MM.1S (cell line): ENCODE results near the gene ARHGEF7.

Source experiments
- DNase-seq: peaks from one replicate; pipeline ENCODE4 v3.0.0-alpha.2; 2015
- H2AFZ ChIP-seq: fragments of 300-600 bp; sonication (generic); 2 replicates; pipeline ENCODE4 v1.6.0; 2016; ENCODE audit warnings: antibody characterized with exemption, low read length
- H3F3A ChIP-seq: fragments of 300-600 bp; sonication (generic); 2 replicates; pipeline ENCODE4 v1.6.1; 2016; ENCODE audit warnings: mild to moderate bottlenecking, antibody characterized with exemption, low read length, moderate library complexity, mixed read lengths; ENCODE audit not compliant: insufficient read depth
- H3K27ac ChIP-seq: fragments of 300-600 bp; sonication (generic); 2 replicates; pipeline ENCODE4 v1.5.1; 2016; ENCODE audit warnings: mild to moderate bottlenecking, low read length
- H3K27me3 ChIP-seq: fragments of 300-600 bp; sonication (generic); replicated peaks from 2 replicates; pipeline ENCODE4 v1.6.0; 2016; ENCODE audit warnings: low read length; ENCODE audit not compliant: insufficient read depth
- H3K36me3 ChIP-seq: fragments of 300-600 bp; sonication (generic); replicated peaks from 2 replicates; pipeline ENCODE4 v1.6.1; 2016; ENCODE audit warnings: mild to moderate bottlenecking, low read length, mixed read lengths; ENCODE audit not compliant: insufficient read depth
- H3K4me1 ChIP-seq: fragments of 300-600 bp; sonication (generic); 2 replicates; pipeline ENCODE4 v1.6.1; 2016; ENCODE audit warnings: low read length, mixed read lengths
- H3K4me2 ChIP-seq: fragments of 300-600 bp; sonication (generic); 2 replicates; pipeline ENCODE4 v1.6.0; 2016; ENCODE audit warnings: low read depth, low read length
- H3K4me3 ChIP-seq: fragments of 300-600 bp; sonication (generic); 2 replicates; pipeline ENCODE4 v1.5.1; 2016; ENCODE audit warnings: low read length, mixed read lengths
- H3K79me2 ChIP-seq: fragments of 300-600 bp; sonication (generic); 2 replicates; pipeline ENCODE4 v1.6.1; 2016; ENCODE audit warnings: mixed run types, low read length, mixed read lengths
- H3K9ac ChIP-seq: fragments of 300-600 bp; sonication (generic); 2 replicates; pipeline ENCODE4 v1.6.1; 2016; ENCODE audit warnings: low read length, mixed read lengths
- H3K9me2 ChIP-seq: fragments of 300-600 bp; sonication (generic); replicated peaks from 2 replicates; pipeline ENCODE4 v1.6.1; 2016; ENCODE audit warnings: mild to moderate bottlenecking, low read length, mixed read lengths; ENCODE audit not compliant: insufficient read depth
- H3K9me3 ChIP-seq: fragments of 300-600 bp; sonication (generic); replicated peaks from 2 replicates; pipeline ENCODE4 v1.6.1; 2016; ENCODE audit warnings: mild to moderate bottlenecking, low read length, mixed read lengths; ENCODE audit not compliant: insufficient read depth
- H4K20me1 ChIP-seq: fragments of 300-600 bp; sonication (generic); 2 replicates; pipeline ENCODE4 v1.6.1; 2016; ENCODE audit warnings: mild to moderate bottlenecking, low read length, moderate library complexity, mixed read lengths; ENCODE audit not compliant: insufficient read depth
- CTCF ChIP-seq: fragments of 300-600 bp; sonication (generic); IDR thresholded peaks from 2 replicates; pipeline ENCODE4 v1.5.1; 2016; ENCODE audit warnings: antibody characterized with exemption, low read length, mixed read lengths
- EZH2 ChIP-seq: fragments of 300-600 bp; sonication (generic); optimal IDR thresholded peaks from 2 replicates; pipeline ENCODE3; 2017; ENCODE audit warnings: low read depth, mild to moderate bottlenecking, antibody characterized with exemption, low read length, mixed read lengths
- EZH2phosphoT487 ChIP-seq: fragments of 300-600 bp; sonication (generic); IDR thresholded peaks from 2 replicates; pipeline ENCODE4 v1.6.1; 2018; ENCODE audit warnings: antibody characterized with exemption, low read length

The ARHGEF7 gene

GRCh38 chr13:111314852-111315251 is 199.7 kb downstream of the ARHGEF7 start:
- Histone ChIP-seq H3K4me3 (no peak overlapping the region), H3K9me3 (no peaks in the 10 kb centered on the region), H2AFZ (no peak overlapping the region), H3K9ac (no peak overlapping the region), H3F3A (no peaks in the 10 kb centered on the region), H3K79me2 (no peaks in the 10 kb centered on the region), H3K9me2 (no peaks in the 10 kb centered on the region), H3K27me3 (no peaks in the 10 kb centered on the region), H3K4me1 (no peaks in the 10 kb centered on the region), H3K36me3 (no peaks in the 10 kb centered on the region), H3K27ac (no peak overlapping the region), H3K4me2 (no peak overlapping the region), H4K20me1 (no peaks in the 10 kb centered on the region)
- no peak for DNase-seq
- no peak for TF ChIP-seq EZH2phosphoT487

DNA sequence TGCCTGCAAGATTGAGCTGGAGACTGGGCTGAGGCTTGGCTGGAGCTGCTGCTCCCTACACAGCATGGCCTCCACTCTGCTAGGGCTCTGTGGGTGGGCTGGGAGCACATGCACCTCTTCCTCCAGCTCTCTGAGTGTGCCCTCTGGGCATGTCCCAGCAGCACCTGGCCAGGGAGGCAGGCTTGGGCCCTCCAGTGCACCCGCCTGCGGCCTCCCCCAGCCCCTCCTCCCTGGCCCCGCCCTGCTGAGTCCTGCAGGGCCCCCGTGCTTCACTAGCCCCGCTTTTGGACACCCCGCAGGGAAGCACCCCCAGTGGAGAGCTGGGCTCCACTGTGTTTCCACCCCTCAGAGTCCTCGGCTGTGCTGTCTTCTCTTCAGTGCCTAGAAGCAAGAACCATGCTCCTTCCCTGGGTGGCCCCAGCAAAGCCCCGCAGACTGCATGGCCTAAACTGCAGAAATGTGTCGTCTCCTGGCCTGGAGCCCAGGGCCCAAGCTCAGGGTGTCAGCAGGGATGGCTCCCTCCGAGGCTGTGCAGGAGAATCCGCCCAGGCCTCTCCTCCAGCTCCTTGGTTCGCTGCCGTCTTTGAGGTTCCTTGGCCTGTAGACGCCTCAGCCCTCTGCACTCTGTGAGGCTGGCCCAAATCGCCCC is 200.4 kb downstream of the ARHGEF7 start:
- no peak for DNase-seq
- TF ChIP-seq EZH2 (no peak), CTCF (no peak), EZH2phosphoT487 (no peak)
- H3K27ac ChIP-seq, result no peak overlapping the region
- no peaks in the 10 kb centered on the region for H3K9me3 ChIP-seq
- no peak overlapping the region for H2AFZ ChIP-seq
- H3K79me2 ChIP-seq, result no peaks in the 10 kb centered on the region
- H3K4me1 ChIP-seq, result no peaks in the 10 kb centered on the region
- H4K20me1 ChIP-seq, result no peaks in the 10 kb centered on the region
- no peak overlapping the region for H3K9ac ChIP-seq
- no peaks in the 10 kb centered on the region for H3F3A ChIP-seq
- H3K4me3 ChIP-seq, result no peak overlapping the region
- H3K9me2 ChIP-seq, result no peaks in the 10 kb centered on the region
- H3K27me3 ChIP-seq, result no peaks in the 10 kb centered on the region
- H3K4me2 ChIP-seq, result no peak overlapping the region
- H3K36me3 ChIP-seq, result no peaks in the 10 kb centered on the region

DNA sequence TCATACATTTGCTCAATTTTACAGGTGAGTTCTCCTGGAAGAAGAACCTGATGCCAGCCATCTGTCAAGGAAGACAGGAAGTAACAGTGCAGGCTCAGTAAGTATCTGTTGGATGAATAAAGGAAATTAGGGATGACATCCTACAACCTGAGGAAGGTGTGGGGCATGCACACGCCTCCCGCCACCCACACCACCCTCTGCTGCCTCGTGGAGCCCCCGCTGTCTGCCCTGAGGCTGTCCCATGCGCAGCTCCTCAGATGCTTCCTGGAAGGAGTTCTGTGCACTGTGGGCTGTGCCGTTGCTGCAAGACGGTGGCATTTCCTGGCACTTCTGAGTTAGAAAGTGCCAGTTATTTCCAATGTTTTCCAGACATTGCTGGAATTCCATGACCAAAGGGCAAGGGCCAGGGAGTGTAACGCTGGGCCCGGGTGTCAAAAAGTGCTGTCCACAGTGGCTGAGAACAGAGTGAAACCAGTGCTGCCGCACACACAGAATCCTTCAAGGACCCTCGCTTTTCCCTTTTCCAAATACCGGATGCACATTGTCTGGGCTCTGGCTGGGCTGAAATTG is 201.1 kb downstream of the ARHGEF7 start:
- Histone ChIP-seq H3K36me3 (no peaks in the 10 kb centered on the region), H3K27me3 (no peaks in the 10 kb centered on the region), H3K4me2 (no peak overlapping the region), H3K4me1 (no peaks in the 10 kb centered on the region), H3K9ac (no peak overlapping the region), H3K4me3 (no peak overlapping the region), H3K9me3 (no peaks in the 10 kb centered on the region), H3K9me2 (no peaks in the 10 kb centered on the region), H3F3A (no peaks in the 10 kb centered on the region), H4K20me1 (no peaks in the 10 kb centered on the region), H2AFZ (no peak overlapping the region), H3K79me2 (no peaks in the 10 kb centered on the region), H3K27ac (no peak overlapping the region)
- DNase-seq, result no peak
- no peak for TF ChIP-seq CTCF
- TF ChIP-seq EZH2, result no peak
- no peak for TF ChIP-seq EZH2phosphoT487

- H3F3A ChIP-seq, result no peaks in the 10 kb centered on the region
- H3K4me1 ChIP-seq, result no peaks in the 10 kb centered on the region
- DNase-seq, result no peak
- H2AFZ ChIP-seq, result no peak overlapping the region
- H4K20me1 ChIP-seq, result no peaks in the 10 kb centered on the region
- H3K36me3 ChIP-seq, result no peaks in the 10 kb centered on the region
- no peak overlapping the region for H3K9ac ChIP-seq
- no peak overlapping the region for H3K4me3 ChIP-seq
- H3K4me2 ChIP-seq, result no peak overlapping the region
- no peaks in the 10 kb centered on the region for H3K79me2 ChIP-seq
- H3K9me3 ChIP-seq, result no peaks in the 10 kb centered on the region
- H3K27me3 ChIP-seq, result no peaks in the 10 kb centered on the region
- H3K9me2 ChIP-seq, result no peaks in the 10 kb centered on the region
- H3K27ac ChIP-seq, result no peak overlapping the region
- TF ChIP-seq EZH2phosphoT487 (no peak), CTCF (no peak), EZH2 (no peak)
These were observed 202.0 kb downstream of the ARHGEF7 start for GRCh38 chr13:111317042-111317550.
